ENCODE results near the gene FBXW5. TPM values are rescaled to one million over a fixed set of nuclear protein-coding genes. Genes with fewer than 3 reads are reported as not detected.

The FBXW5 gene
- total RNA-seq, 3 donors from 2014 or later = 103 to 183 (median 126) TPM

GRCh38 chr9:136969150-136969549 lies 24.6 kb upstream of the FBXW5 start:
- H3K4me3 ChIP-seq = no peak overlapping the region
- no peaks in the 10 kb centered on the region for H3K36me3 ChIP-seq
- H3K27ac ChIP-seq = no peak overlapping the region
- intact Hi-C loops (cut with DNase I; ENCODE audit: low total_unique reads) = no loop called here
- no peak for TF ChIP-seq POLR2A (IDR thresholded peaks at IDR 0.05)
- TF ChIP-seq CTCF (IDR thresholded peaks at IDR 0.05) = no peak
- no peak for TF ChIP-seq POLR2AphosphoS5 (IDR thresholded peaks at IDR 0.05)
- no peaks in the 10 kb centered on the region for H3K4me1 ChIP-seq
- H3K27me3 ChIP-seq = no peaks in the 10 kb centered on the region
- no peaks in the 10 kb centered on the region for H3K9me3 ChIP-seq
- no peak for DNase-seq (ENCODE audit: low spot score in 2 of 2)

- no peak for TF ChIP-seq POLR2AphosphoS5 (IDR thresholded peaks at IDR 0.05)
- no peak for TF ChIP-seq POLR2A (IDR thresholded peaks at IDR 0.05)
- no peak for TF ChIP-seq CTCF (IDR thresholded peaks at IDR 0.05)
- no peak for DNase-seq (ENCODE audit: low spot score in 2 of 2)
- Histone ChIP-seq H3K9me3 (no peaks in the 10 kb centered on the region), H3K4me1 (no peaks in the 10 kb centered on the region), H3K36me3 (no peaks in the 10 kb centered on the region), H3K4me3 (no peak overlapping the region), H3K27me3 (no peaks in the 10 kb centered on the region), H3K27ac (no peak overlapping the region)
- intact Hi-C loops (cut with DNase I; ENCODE audit: low total_unique reads) = no loop called here
Observed at GRCh38 chr9:136968333-136969127, 24.0 kb upstream of the FBXW5 start.

DNA sequence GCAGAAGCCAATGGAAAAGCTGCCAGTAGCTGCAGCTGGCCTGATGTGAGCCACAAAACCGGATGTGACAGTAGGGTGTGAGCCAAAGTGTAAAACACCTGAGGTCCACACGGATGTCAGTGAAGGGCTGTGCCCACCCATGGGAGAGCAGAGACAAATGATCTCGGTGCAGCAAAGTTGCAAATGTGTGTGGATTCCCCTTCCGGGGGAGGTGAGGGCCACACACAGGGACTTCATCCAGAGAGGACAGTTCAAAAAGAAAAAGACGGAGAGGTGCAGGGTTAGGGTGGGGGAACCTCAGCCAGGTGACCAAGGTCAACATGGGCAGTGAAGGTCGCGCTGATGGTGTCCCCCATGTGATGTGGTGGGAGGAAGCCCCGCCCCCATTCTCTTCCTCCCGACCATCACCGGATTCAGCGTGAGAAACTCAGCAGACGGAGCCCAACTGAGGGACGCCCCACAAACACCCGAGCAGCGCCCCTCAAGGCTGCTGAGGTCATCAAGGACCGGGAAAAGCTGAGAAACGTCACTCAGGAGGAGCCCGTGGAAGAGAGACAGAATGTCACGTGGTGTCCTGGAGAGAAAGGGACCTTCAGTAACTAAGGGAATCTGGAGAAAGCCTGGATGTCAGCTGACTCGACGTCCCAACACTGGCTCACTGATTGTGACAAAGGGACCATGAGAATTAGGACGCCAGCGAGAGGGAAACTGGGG lies 21.4 kb upstream of the FBXW5 start:
- Histone ChIP-seq H3K27me3 (no peaks in the 10 kb centered on the region), H3K27ac (no peak overlapping the region), H3K36me3 (no peaks in the 10 kb centered on the region), H3K9me3 (no peaks in the 10 kb centered on the region), H3K4me3 (peak overlapping the region in 1 of 3 donors; percentile 34), H3K4me1 (no peaks in the 10 kb centered on the region)
- DNase-seq (ENCODE audit: low spot score in 2 of 2) = no peak
- TF ChIP-seq POLR2AphosphoS5 (IDR thresholded peaks at IDR 0.05) (no peak), POLR2A (IDR thresholded peaks at IDR 0.05) (no peak), CTCF (IDR thresholded peaks at IDR 0.05) (no peak)
- intact Hi-C loops (cut with DNase I; ENCODE audit: low total_unique reads) = no loop called here

DNA sequence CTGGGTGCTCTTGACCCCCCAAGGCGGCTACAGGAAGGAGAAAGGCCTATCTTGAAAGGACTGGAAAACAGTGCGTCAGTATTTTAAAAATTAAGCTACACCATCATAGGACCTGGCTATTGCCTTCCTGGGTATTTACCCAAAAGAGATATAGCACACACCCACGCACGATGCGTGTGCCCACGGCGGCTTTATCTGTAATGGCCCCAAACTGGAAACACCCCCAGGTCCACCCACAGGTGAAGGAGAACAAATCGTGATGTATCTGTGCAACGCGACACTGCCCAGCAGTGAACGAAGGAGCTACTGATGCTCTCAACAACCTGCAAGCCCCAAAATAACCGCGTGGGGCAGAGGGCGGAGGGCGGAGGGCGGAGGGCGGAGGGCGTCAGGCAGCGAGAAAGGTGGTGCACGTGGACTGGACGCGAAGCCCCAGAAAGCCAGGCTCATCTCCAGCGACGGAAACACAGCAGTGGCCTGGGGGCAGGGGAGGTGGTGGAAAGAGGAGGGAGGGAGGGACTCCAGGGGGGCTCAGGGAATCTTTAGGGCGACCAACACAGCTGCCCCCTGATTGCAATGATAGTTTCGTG lies 20.4 kb upstream of the FBXW5 start:
- no peak for DNase-seq (ENCODE audit: low spot score in 2 of 2)
- Histone ChIP-seq H3K9me3 (no peaks in the 10 kb centered on the region), H3K4me1 (no peaks in the 10 kb centered on the region), H3K4me3 (no peak overlapping the region), H3K27ac (no peak overlapping the region), H3K27me3 (no peaks in the 10 kb centered on the region), H3K36me3 (no peaks in the 10 kb centered on the region)
- intact Hi-C loops (cut with DNase I; ENCODE audit: low total_unique reads) = no loop called here
- no peak for TF ChIP-seq POLR2A (IDR thresholded peaks at IDR 0.05)
- no peak for TF ChIP-seq CTCF (IDR thresholded peaks at IDR 0.05)
- TF ChIP-seq POLR2AphosphoS5 (IDR thresholded peaks at IDR 0.05) = no peak

All from breast epithelium (tissue), 4 donors.